IPS DF 4.7 (cell line): ENCODE results near the gene VAMP2.
"Not testable (repeated sequence)": the region's sequence is repeated elsewhere in the genome, so short reads cannot be mapped to it uniquely, and the experiment has no call there.

Experiments used
- DNase-seq: peaks from one replicate; pipeline ENCODE4 v3.0.0-alpha.2; 2013; ENCODE audit warnings: low spot score; ENCODE audit errors: extremely low read depth

The VAMP2 gene

DNA sequence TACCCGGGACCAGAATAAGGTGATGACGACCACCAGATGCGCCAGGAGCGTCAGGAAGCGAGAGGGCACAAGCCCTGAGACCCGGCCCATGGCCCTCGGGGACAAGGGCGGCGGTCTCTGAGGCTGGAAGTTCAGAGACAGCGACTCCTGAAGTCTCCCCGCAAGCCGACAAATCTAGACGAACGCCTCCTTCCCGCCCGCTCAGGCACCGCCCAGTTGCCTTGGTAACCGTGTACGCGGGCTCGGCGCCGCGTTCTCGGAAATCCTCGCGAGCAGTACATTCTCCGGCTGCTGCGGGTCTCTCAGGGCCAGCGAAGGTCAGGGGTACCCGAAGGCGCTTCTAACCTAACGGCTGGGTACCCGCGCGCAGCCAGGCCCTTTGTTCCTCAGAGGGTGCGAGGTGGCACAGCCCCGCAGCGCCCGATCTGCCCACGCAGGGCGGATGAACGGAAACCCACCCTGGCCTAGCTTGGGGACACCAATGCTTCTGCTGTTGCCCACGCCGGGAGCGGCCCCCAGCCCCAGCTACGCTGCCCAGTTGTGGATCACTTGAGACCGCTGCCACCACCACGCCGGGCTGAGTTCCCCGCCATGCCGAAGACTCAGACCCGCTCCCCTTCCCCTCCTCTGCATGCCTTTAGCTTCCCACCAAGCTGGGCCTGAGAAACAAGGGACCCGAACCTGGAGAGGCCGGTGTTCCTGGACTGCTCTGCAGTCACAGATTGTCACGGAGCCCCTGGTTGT is 13.6 kb upstream of the VAMP2 start, which contains the start of gene TMEM107:
TSS of gene TMEM107 (minus strand) at position 184 of the 744 bp plus-strand sequence. CDS start at position 90, 94 bp downstream.
- no peak for DNase-seq

DNA sequence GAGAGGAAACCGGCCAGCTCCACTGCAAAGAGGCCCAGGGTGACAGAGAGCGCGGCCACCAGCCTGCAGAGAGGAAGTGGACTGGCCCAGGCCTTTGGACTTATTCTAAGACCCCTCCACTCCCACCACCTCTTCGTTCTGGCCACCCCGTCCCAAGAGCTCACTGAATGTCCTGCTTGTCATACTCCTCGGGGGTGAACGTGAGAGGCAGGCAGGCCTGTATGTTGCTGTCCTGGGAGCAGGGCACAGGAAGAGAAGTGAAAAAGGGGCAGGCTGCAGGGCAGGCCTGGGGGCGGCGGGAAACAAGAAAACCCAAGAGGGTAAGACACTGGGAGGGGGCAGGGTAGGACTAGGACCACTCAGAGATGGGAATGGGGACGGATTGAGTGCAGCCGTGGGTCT is 13.0 kb upstream of the VAMP2 start:
- no peak for DNase-seq

DNA sequence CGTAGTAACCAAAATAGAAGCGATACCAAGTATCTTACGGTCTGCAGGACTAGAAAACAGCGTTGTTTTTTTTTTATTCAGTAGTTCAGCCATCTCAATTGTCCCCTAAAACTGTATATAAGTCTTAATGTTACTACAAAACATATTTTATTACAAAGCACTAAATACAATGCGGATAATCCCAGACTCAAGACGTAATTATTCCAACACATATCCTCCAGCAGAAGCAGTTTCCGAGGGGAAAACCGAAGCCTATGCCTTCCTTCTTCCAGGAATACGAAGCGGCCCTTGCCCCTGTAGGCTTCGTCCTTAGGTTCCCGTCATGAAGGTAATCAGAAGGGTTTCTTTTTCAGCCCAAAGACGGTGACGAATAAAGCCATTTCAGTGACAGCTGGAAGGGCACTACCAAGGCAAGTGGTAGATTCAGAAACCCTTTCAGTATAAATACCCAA is 11.1 kb upstream of the VAMP2 start:
- no peak for DNase-seq

DNA sequence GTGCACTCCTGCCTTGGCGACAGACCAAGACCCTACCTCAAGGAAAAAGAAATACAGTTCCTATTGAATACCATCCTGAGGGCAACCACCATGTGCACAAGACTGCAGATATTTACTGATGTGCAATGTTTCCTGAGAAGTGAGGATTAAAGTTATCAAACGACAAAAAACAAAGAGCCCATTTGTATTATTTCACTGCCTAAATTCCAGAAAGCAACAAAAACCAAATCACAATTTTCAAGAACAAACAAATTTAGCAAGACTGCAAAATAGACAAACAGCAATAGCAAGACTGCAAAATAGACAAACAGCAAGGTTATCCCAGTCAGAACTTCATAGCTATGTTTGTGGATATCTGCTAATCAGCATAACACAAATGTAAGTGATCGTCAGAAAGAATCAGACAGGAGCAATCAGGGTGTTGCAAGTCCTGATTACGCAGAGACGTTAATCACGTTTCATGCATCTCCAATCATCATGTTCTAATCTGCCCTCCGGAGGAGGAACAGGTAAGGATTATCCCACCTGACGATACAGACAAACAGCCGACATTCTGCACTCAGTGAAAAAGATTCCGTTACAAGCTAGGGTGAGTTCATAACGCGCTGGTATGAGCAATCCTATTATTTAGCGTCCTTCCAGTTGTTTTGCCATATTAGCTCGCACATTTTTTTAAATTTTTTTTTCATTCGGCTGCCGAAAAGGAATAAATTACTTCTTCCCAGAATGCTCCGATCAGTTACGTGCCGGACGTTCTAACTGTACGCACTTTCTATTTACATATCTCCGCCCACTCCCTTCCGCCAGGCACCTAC is 10.5 kb upstream of the VAMP2 start:
- no peak for DNase-seq

DNA sequence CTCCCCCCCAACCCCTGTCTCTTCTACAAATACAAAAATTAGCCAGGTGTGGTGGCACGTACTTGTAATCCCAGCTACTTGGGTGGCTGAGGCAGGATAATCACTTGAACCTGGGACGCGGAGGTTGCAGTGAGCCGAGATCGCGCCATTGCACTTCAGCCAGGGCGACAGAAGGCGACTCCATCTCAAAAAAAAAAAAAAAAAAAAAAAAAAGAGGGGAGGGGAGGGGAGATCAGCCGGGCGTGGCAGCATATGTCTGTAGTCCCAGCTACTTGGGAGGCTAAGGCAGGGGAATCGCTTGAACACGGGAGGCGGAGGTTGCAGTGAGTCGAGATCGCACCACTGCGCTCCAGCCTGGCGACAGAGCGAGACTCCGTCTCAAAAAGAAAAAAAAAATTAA is 7.4 kb upstream of the VAMP2 start:
- DNase-seq, result not testable (repeated sequence)

DNA sequence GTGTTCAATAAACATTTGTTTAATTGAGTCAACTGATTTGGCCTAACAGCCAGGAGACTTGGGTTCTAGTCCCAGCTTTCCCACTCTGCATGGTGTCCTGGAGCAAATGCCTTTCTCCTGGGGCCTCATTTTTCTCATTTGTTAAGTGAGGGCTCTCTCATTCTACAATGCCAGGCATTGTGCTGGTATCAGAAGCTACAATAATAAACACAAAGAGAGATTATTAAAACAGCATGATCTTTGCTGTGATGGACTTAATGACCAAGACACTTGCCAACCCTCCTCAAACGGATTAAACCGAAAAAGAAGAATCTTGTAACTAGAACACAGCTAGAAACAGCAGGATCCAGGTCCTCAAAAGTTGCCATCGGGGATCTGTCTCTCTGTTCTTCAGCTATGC is 4.8 kb upstream of the VAMP2 start:
- no peak for DNase-seq

DNA sequence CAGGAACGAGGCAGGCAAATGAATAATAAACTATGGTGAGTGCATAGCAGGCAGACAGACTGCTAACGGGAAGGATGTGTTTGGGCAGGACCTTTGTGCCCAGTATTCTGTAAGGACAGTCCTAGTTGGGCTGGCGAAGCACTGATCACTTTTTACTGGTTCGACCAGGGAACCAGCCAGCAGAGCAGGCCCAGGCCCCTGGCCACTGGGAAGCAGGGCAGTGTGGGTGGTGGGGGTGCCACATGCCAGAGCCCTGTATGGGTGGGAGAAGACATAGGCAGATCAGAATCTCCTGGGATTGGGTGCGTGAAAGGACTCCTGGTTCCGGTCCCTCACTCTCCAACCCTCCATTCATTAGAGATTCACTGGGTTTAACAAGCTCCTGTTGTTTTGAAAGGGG is 4.0 kb upstream of the VAMP2 start:
- no peak for DNase-seq

DNA sequence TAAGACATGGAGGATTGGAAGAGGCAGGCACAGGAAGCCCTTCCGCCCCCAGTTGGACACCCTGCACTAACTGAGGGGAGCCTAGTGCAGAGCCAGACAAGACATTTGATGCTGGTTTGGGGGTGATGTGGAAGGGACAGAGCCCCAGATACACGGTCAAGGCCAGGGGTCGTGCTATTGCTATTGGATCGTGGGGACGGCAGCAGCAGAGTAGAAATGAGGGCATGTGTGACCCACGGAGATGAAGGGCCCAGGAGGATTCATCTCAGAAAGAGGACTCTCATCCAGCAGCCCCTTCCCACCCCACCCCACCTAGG is 2.0 kb upstream of the VAMP2 start:
- DNase-seq, result no peak

DNA sequence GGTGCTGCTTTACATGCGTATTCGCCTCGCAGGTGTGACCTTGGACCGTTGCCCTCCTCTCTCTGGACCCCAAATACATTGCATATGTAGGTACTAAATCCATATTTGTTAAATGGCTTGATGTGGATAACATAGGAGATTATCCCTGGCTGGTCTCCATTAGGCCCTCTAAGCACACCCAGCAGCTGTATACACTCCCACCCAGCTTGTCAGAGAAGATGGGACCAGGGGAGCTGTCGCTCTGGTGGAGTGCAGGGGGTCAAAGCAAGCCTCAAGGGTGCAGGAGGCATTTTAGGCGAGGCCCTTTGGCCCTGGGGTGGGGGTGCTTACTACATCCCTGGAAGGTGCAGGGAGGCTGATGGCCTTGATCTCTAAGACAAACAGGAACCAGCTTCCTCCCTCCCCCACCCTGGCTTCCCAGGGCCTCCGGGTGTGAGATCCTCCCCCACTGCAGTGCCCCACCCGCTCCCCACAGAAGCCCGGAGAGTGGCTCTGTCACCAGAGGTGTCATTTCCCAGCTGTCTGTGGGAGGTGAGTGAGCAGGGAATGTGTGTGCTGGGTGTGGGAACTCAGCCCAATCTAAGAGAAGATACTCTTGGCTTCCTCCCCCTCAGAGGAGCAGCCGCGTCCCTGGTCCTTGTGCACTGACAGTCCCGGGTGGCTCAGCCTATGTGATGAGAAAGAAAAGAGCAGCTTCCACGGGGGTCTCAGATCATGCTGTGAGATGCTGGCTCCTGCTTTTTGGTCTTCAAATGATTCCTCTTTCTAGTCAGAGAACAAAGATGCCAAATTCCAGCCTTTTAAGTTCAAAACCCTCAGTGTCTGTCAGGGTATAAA is 1.4 kb upstream of the VAMP2 start:
- DNase-seq, result no peak

DNA sequence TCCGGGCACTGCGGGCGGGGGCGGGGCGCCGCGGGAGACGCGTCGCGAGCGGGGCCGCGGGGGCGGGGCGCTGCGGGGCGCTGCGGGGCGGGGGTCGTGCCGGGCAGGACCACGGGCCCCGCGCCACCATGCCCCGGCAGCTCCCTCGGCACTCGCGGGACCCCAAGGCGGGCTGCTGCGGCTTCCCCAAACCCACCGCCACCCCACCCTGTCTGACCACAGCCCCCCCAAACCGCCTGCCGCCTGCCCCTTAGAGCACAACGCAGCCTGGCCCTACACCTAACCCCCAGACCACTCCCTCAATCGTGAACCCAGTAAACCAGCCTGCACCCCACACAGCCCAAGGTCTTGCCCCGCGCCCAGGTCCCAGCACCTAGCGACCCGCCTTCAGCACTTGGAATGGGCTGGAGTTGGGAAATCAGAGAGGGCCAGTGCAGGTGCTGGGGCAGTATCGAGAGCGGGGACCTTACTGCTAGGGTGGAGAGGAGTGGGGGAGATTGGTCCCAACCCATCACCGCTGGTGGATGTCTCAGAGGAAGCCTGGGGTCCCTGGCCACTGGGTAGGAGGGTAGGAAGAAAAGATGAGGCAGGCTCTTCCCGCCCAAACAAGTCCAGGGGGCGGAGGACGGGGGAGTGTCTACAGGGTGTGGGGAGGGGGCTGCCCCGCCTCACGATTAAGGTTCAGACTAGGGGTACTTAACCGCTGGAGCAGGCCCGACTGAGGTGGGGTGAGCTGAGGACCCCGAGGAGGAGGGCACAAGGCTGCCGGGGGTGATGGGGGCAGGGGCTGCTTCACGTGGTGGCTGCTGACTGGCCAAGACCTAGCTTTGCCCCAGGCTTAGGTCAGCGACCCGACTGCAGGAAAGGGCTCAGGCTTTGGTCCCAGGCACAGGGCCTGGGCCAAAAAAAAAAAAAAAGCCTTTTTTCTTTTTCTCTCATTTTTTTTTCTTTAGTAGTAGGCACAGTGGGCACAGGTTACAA is 539 bp upstream of the VAMP2 start:
- no peak for DNase-seq

DNA sequence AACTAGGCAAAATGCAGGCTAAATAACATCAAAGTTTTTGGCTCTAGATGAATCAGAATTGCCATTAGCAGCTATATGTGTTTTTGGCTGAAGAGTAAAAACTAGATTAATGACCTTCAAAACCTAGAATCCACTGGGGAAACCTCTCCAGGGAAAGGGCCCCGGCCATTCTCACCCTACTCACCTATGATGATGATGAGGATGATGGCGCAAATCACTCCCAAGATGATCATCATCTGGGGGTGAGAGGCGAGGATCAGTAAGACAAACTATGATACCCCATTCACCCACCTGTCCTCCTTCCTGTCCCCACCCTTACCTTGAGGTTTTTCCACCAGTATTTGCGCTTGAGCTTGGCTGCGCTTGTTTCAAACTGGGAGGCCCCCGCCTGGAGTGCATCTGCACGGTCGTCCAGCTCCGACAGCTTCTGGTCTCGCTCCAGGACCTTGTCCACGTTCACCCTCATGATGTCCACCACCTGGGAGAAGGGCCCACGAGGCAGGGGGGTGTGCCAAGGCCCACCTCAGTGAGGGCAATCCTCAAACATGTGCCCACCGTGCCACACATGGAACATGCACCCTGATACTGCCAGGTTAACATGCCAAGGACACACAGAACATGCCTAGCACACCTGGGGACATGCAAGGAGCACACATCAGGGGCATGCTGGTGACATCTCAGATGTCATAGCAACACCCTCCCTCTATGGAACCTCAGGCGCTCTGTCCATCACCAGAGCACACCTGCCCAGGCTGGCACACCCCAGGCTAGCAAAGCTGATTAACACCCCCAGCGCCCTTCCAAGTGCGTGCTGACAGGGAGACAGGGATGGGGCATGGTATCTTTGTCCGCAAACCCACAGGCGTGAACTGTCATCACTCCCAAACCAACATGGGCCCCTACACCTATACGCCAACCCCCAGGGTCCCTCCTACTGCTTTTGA is 1.2 kb downstream of the VAMP2 start:
- DNase-seq, result no peak

DNA sequence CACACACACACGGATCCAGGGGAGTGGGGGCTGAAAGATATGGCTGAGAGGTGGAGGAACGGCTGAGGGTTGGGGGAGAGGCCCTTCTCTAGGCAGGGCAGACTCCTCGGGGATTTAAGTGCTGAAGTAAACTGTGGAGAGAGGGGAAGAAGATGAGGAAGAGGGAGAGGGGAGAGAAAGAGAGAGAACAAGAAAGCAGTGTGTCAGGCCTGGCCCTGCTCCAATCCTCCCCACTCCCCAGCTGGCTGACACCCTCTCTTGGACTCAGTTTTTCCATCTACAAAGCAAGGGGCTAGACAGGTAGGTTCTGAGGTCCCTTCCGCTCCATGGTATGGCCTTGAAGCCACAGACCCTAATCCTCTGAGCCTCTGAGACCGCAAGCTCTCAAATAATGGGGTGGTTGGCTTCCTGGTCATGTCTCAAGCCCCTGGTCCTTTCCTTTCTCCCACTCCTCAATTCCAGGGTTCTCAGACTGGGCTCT is 2.0 kb downstream of the VAMP2 start:
- DNase-seq, result no peak

DNA sequence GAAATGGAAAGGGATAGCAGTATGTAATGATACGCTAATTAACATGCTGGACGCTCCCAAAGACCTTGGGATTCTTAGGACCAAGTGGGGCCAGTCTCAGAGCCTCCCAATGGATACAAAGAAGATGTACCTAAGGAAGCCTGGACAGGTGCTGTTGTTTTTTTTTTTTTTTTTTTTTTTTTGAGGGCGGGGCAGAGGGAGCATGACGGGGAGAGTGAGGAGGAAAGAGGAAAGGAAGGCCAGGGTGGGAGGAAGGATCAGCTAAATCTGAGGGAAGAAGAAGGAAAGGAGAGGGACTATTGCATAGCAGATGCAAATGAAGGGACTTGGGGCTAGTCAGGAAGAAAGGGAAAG is 2.5 kb downstream of the VAMP2 start:
- no peak for DNase-seq

DNA sequence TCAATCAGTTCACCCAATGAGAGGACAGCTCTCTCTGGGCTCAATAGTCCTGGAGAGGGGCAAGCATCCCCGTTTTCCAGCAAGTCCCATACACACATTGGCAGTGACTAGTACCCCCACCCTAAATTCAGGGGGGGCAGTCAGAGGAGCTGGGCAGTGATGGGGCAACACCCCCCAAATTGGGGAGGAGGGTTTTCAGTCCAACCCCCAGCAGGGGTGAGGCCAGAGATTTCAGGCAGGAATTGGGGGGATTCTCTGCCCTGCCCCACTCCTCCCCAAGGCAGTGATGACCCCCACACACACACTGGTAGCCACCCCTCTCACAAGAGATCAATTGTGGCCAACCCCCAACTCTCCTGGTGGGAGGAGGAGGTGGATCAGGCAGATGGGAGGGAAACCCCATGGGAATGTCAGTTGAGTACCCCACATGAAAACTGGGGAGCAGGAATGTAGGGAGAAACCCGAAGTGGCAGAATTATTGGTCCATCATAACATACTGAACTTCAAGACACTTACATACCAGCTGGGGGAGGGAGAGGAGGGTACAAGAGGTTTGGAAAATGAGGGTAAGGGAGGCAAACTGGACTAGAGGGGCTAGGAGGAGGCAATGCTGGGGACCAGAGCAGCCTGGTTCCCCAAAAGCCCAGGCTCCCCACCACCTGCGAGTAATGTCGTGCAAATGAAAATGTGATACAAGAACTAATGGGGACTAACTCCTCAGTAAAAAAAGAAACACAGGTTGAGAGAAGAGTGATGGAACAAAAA is 3.1 kb downstream of the VAMP2 start:
- DNase-seq, result no peak

DNA sequence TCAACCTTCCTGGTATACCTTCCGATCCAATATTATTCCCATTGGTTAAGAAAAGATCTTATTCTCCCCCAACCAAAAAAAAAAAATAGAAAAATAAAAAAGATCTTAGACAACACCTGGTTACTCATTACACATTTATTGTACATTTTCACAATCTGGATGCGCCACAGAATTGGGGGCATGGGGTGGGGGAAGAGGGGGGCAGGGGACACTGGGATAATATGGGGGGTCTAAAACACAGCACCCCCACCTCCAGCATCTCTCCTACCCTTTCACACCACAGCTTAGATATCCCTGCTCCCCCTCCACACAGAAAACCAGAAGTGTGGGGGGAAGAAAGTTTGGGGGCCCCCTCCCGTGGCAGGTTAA is 3.7 kb downstream of the VAMP2 start:
- DNase-seq, result no peak

DNA sequence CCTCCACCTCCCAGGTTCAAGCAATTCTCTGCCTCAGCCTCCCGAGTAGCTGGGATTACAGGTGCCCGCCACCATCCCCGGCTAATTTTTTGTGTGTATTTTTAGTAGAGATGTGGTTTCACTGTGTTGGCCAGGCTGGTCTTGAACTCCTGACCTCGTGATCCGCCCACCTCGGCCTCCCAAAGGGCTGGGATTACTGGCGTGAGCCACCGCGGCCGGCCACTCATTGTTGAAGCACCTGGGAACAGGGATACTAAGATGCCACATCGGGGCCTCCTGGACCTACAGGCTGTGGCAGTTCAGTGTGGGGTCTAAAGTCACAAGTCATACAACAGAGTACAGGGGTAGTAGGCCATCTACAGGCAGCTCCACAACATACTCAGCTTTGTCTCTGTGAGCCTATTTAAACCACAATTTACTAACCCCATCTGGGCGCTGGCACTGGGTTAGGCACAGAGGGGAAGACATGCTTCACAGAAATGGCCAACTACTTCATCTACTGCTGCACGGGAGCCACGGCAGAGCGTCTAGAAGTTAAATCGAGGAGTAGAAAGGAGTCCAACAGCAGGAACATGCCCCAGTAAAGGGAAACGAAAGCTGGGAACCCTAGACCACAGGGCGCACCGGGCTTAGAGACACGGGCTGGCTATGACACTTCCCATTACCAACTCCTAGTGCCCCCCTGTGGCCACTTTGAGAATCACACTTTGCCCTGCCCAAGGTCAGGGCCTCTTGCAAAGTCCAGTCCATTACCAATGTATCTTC is 4.3 kb downstream of the VAMP2 start:
- no peak for DNase-seq

DNA sequence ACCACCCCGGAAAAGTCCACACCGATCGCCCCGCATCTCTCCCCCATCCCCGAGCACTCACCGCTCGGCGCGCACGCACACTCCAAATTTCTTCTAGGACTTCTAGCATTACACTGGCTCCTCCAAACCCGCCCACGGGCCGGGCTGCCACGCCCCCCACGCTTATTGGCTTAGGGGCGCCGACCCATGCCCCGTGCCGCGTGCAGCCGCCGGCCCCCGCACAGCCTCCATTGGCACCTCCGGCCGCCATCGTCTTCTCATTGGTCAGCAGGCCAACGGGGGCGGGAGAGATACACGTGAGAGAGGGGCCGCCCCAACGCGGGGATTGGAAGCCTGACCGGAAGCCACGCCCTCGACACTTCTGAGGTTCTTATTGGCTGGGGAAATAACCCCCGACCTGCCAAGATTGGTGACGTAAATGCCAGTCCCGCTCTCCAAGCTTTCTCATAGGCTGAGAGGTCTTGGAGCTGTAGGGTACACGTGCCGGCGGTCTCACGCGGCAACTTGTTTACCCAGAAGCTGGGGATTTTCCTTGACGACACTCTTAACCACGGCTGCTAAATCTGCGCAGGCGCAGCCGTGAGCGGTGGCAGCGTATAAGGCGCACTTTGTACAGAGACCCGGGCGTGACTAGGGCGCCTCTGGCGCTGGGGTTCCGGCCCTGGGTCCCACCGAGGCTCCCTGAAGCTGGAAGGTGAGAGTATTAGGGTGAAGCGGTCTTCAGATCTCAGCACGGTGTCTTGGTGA is 6.3 kb downstream of the VAMP2 start:
- DNase-seq, result no peak

DNA sequence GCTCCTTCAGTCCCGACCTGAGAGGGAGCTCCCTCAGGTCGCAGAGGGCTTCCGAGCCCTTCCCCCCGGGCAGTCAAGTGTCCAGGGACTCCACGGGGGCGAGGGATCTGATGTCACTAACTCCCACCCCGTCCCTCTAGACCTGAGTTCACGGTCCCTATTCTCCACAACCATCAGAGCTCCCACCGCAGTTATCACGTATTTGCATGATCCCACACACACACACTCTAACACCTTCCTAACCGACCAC is 6.8 kb downstream of the VAMP2 start:
- DNase-seq, result no peak
